Measurements from ENCODE around the gene DUS2.

DNA sequence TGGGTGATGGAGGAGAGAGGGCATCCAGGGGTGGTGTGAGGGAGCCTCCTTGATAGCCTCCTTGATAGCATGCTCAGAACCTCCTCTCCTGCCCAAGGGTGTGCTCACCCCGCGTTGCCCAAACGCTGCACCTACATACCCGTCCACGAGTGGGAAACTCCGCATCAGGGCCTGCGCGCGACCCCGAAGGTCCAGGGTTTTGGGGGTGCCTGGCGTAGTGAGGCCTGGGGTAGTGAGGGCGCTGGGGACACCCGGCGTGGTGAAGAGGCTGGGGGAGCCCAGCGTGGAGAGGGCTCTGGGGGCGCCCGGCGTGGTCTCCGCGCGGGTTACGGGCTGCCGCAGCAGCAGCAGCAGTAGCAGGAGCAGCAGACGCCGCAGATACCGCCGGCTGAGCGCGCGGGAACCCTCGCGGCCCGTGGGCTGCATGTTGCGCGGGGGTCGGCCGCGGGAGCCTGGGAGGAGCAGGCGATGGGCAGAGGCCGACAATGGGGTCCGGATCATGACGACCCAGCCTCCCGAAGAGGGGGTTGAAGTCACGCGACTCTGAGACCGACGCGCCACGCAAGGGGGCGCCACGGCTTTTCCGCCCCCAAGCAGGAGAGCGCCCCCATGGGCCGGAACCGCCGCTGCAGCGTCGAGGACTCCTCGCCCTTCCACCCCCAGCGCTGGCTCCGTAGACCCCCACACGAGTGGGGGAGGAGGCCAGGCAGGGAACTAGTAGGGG lies 43.0 kb upstream of the DUS2 start, which contains the start of gene DPEP3:
- TF ChIP-seq, protein P1, sequence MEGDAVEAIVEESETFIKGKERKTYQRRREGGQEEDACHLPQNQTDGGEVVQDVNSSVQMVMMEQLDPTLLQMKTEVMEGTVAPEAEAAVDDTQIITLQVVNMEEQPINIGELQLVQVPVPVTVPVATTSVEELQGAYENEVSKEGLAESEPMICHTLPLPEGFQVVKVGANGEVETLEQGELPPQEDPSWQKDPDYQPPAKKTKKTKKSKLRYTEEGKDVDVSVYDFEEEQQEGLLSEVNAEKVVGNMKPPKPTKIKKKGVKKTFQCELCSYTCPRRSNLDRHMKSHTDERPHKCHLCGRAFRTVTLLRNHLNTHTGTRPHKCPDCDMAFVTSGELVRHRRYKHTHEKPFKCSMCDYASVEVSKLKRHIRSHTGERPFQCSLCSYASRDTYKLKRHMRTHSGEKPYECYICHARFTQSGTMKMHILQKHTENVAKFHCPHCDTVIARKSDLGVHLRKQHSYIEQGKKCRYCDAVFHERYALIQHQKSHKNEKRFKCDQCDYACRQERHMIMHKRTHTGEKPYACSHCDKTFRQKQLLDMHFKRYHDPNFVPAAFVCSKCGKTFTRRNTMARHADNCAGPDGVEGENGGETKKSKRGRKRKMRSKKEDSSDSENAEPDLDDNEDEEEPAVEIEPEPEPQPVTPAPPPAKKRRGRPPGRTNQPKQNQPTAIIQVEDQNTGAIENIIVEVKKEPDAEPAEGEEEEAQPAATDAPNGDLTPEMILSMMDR (IDR thresholded peaks at IDR 0.05): peak in 2 of 7 experiments; percentile 7
- no peak for TF ChIP-seq EP300 (IDR thresholded peaks at IDR 0.05)

Data from stomach (tissue), 4 donors.